Mucosa of stomach (tissue), 1 donor: ENCODE data around the gene IRAK4.

Source experiments
- H3K27me3 ChIP-seq: one replicate; pipeline ENCODE4 v1.7.0; 2013; ENCODE audit warnings: mild to moderate bottlenecking, low read length; ENCODE audit not compliant: control insufficient read depth, insufficient read depth
- H3K36me3 ChIP-seq: one replicate; pipeline ENCODE4 v1.7.0; 2013; ENCODE audit warnings: low read length; ENCODE audit not compliant: control insufficient read depth, insufficient read depth
- H3K4me1 ChIP-seq: one replicate; pipeline ENCODE4 v1.7.0; 2013; ENCODE audit warnings: mild to moderate bottlenecking, low read length; ENCODE audit not compliant: control insufficient read depth, insufficient read depth
- H3K4me3 ChIP-seq: one replicate; pipeline ENCODE4 v1.7.0; 2013; ENCODE audit warnings: low read length
- H3K9ac ChIP-seq: one replicate; pipeline ENCODE4 v1.7.0; 2013; ENCODE audit warnings: mild to moderate bottlenecking, low read length, moderate library complexity
- H3K9me3 ChIP-seq: one replicate; pipeline ENCODE4 v1.7.0; 2013; ENCODE audit warnings: mild to moderate bottlenecking, low read length, moderate library complexity; ENCODE audit not compliant: control insufficient read depth
- donor health status: Pancreatic carcinoma.

The IRAK4 gene

DNA sequence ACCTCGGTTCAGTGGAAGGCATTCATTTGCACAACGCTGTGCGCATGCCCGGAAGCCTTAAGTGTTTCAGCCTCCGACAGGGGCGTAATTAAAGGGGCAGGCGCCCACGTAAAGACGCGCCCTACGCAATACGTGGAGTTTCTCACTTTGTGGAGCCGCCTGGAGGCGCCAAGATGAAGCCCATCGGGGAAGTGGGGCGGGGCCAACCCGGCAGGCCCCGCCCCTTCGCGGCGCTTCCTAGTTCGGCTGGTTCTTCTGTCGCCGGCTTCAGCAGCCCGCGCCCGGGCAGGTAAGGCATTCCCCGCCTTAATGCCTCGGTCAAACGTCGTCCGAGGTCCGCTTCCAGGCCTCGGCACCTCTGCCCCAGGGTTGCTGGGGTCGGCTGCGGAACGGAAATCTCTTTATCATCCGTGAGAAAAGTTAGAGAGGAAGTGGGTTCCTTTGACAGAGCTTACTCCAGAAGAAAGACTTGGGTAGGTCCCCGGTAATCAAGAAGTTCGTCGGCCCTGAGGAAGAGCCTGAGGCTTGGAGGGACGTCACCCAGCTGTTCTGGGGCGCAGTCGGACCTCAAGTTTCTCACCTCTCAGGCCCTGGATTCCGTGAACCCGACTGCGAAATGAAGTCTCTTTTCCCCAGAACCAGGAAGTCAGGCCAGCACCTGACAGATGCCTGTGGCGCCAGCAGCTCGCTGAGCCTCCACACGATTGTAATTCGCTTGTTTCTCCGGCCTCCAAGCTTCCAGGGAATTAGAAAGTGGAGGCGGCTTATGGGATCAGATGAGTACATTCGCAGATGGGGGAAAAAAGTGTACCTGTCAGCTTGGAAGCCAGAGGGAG lies at the start of gene IRAK4, which contains the start of gene PUS7L:
Gene IRAK4 (plus strand): TSS at position 224 of the 836 bp plus-strand sequence. CDS start 9,161 bp downstream, outside the sequence.
Gene PUS7L (minus strand): TSS at position 63 of the 836 bp plus-strand sequence. CDS start 3,545 bp downstream, outside the sequence.
- H3K4me3 ChIP-seq, result peak within 1 kb of the TSS; percentile 91
- no peaks in the 10 kb centered on the region for H3K27me3 ChIP-seq

GRCh38 chr12:43711348-43711747 lies 47.4 kb upstream of the IRAK4 start:
- Histone ChIP-seq H3K27me3 (no peaks in the 10 kb centered on the region), H3K9me3 (no peaks in the 10 kb centered on the region), H3K36me3 (no peaks in the 10 kb centered on the region), H3K4me1 (no peaks in the 10 kb centered on the region), H3K4me3 (no peak overlapping the region), H3K9ac (no peak overlapping the region)

More for the DNA sequence above, at the start of gene IRAK4, which contains the start of gene PUS7L:
- Histone ChIP-seq H3K4me1 (peaks cover 14% of the 10 kb centered on the region), H3K9me3 (no peaks in the 10 kb centered on the region), H3K9ac (peak within 1 kb of the TSS; percentile 99), H3K36me3 (no peaks in the 10 kb centered on the region)

- H3K9me3 ChIP-seq, result no peaks in the 10 kb centered on the region
- no peak overlapping the region for H3K9ac ChIP-seq
- H3K4me1 ChIP-seq, result no peaks in the 10 kb centered on the region
- no peaks in the 10 kb centered on the region for H3K27me3 ChIP-seq
- no peaks in the 10 kb centered on the region for H3K36me3 ChIP-seq
- no peak overlapping the region for H3K4me3 ChIP-seq
These were observed 36.1 kb upstream of the IRAK4 start for GRCh38 chr12:43722621-43723020.

- Histone ChIP-seq H3K9me3 (no peaks in the 10 kb centered on the region), H3K27me3 (no peaks in the 10 kb centered on the region), H3K4me3 (no peak overlapping the region), H3K4me1 (no peaks in the 10 kb centered on the region), H3K9ac (no peak overlapping the region), H3K36me3 (no peaks in the 10 kb centered on the region)
These were observed 35.6 kb upstream of the IRAK4 start for GRCh38 chr12:43723134-43723533.

DNA sequence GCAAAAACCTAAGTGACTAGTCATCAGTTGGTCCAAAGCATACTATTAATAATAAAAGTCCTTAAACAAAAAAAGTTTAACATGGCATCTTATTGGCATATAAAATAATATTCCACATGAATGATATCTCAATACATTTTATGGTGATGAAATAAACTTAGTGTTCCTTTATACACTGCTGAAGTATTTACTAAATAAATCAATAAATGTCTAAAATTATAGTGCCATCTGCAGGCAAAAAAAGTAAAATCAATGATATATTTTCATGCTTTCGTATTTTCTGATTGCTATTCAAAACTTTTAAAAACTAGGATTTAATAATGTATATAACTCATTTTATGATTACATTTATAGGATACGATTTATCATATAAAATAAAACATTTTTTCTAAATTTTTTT lies 30.6 kb upstream of the IRAK4 start:
- no peak overlapping the region for H3K9ac ChIP-seq
- no peaks in the 10 kb centered on the region for H3K36me3 ChIP-seq
- no peaks in the 10 kb centered on the region for H3K9me3 ChIP-seq
- no peaks in the 10 kb centered on the region for H3K27me3 ChIP-seq
- H3K4me1 ChIP-seq, result no peaks in the 10 kb centered on the region
- no peak overlapping the region for H3K4me3 ChIP-seq

- no peaks in the 10 kb centered on the region for H3K9me3 ChIP-seq
- no peaks in the 10 kb centered on the region for H3K36me3 ChIP-seq
- H3K27me3 ChIP-seq, result no peaks in the 10 kb centered on the region
- H3K9ac ChIP-seq, result no peak overlapping the region
- no peak overlapping the region for H3K4me3 ChIP-seq
- no peaks in the 10 kb centered on the region for H3K4me1 ChIP-seq
These were observed 30.1 kb upstream of the IRAK4 start for GRCh38 chr12:43728698-43729097.

DNA sequence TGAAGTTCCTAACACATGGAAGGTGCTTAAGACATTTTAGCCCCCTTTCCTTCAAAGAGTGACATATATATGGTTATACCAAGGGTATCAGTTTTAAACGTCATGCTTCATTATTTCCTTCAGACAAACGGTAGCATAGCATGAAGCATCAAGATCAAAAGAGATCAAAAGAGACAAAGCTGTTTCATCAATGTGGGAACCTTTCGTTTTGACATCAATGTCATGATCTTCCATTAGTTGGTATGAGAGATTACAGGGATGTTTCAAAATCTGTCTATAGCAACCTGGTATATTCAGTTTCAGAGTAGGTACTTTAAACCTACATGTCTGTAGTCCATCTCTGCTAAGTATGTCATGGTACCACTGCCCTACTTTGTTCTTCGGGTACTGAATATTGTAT lies 28.5 kb upstream of the IRAK4 start:
- H3K36me3 ChIP-seq, result no peaks in the 10 kb centered on the region
- no peaks in the 10 kb centered on the region for H3K4me1 ChIP-seq
- no peaks in the 10 kb centered on the region for H3K27me3 ChIP-seq
- H3K9ac ChIP-seq, result no peak overlapping the region
- H3K9me3 ChIP-seq, result no peaks in the 10 kb centered on the region
- no peak overlapping the region for H3K4me3 ChIP-seq

DNA sequence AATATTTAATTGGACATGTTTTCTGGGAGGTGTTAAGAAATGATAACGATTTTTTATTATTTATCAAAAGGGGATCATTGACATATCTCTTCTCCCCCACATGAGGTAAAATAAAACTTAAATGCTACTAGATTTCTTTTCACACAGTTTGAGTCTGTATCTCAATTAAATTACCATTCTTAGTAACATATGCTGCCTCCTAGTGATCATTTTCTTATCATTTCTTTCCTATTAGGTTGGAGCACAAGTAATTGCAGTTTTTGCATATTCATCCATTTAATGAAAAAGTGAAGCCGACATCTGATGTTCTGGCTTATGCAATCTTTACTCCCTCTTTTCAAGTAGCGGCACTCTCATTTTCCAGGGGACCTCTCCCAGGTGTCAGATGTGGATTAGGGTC lies 25.1 kb upstream of the IRAK4 start:
- no peaks in the 10 kb centered on the region for H3K27me3 ChIP-seq
- no peaks in the 10 kb centered on the region for H3K36me3 ChIP-seq
- H3K9me3 ChIP-seq, result no peaks in the 10 kb centered on the region
- no peaks in the 10 kb centered on the region for H3K4me1 ChIP-seq
- no peak overlapping the region for H3K9ac ChIP-seq
- H3K4me3 ChIP-seq, result no peak overlapping the region

- Histone ChIP-seq H3K4me1 (no peaks in the 10 kb centered on the region), H3K4me3 (no peak overlapping the region), H3K9me3 (no peaks in the 10 kb centered on the region), H3K36me3 (no peaks in the 10 kb centered on the region), H3K9ac (no peak overlapping the region), H3K27me3 (no peaks in the 10 kb centered on the region)
These were observed 21.8 kb upstream of the IRAK4 start for GRCh38 chr12:43736927-43737440.

- Histone ChIP-seq H3K9me3 (no peaks in the 10 kb centered on the region), H3K27me3 (no peaks in the 10 kb centered on the region), H3K36me3 (no peaks in the 10 kb centered on the region), H3K4me3 (no peak overlapping the region), H3K9ac (no peak overlapping the region), H3K4me1 (no peaks in the 10 kb centered on the region)
These were observed 21.1 kb upstream of the IRAK4 start for GRCh38 chr12:43737646-43738045.

- Histone ChIP-seq H3K9me3 (no peaks in the 10 kb centered on the region), H3K4me1 (no peaks in the 10 kb centered on the region), H3K36me3 (no peaks in the 10 kb centered on the region), H3K4me3 (no peak overlapping the region), H3K27me3 (no peaks in the 10 kb centered on the region), H3K9ac (no peak overlapping the region)
These were observed 18.1 kb upstream of the IRAK4 start for GRCh38 chr12:43740511-43741100.

- H3K9ac ChIP-seq, result no peak overlapping the region
- no peaks in the 10 kb centered on the region for H3K27me3 ChIP-seq
- no peak overlapping the region for H3K4me3 ChIP-seq
- H3K36me3 ChIP-seq, result no peaks in the 10 kb centered on the region
- no peaks in the 10 kb centered on the region for H3K4me1 ChIP-seq
- H3K9me3 ChIP-seq, result no peaks in the 10 kb centered on the region
These were observed 16.6 kb upstream of the IRAK4 start for GRCh38 chr12:43742106-43742505.
